ENCODE results near the gene HOXC13. TPM values are rescaled to one million over a fixed set of nuclear protein-coding genes. Genes with fewer than 3 reads are reported as not detected.

HOXC13 gene
- total and polyA plus RNA-seq, 9 of the 15 experiments (the other 6 are each of a cell fraction or from before 2014, with no cell fraction given): 0.03 to 0.29 (median 0.17) TPM; not detected in 2

- TF ChIP-seq REST (IDR thresholded peaks at IDR 0.05; ENCODE audit: borderline replicate concordance) (peak; percentile 8; the same call in 1 of the 2 replicates), REST (CRISPR knock-in tag; IDR thresholded peaks at IDR 0.05; ENCODE audit: low read depth) (no peak), RAD21 (CRISPR knock-in tag; conservative IDR thresholded peaks at IDR 0.05 in 1 of 2, IDR thresholded peaks at IDR 0.05 in 1 of 2) (peak in 1 of 2 experiments; percentile 28; a peak in 1 of 4 replicates), TFE3 (CRISPR knock-in tag; IDR thresholded peaks at IDR 0.05) (no peak)
Measured at GRCh38 chr12:53950437-53950773, 11.8 kb downstream of the HOXC13 start (continued).

All from K562 (cell line).